ENCODE measurements around the gene TBC1D1.
A peak's percentile ranks its signal among the peaks of the same experiment; 100 is the strongest.
"Not testable (repeated sequence)": the region's sequence is repeated elsewhere in the genome, so short reads cannot be mapped to it uniquely, and the experiment has no call there.

Gene TBC1D1

DNA sequence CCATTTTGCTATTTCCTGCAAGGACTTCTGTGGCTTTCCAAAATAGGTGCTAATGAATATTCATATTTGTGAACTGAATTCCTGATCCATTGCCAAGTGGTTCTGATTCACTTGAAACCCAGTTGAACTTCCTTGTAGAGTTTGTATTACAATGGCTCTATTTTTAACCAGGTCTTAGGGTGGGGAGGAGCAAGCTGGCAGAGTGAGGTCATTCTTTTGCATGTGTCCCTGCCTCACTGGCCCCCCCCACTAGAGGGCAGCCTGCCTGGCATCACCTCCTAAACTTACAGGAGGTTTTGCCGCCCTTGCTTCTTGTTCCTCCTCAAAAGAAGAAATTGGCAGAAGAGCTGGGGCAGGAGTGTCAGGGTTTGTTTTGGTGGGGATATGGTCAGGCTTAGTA, 79.8 kb downstream of the TBC1D1 start:
- no peak for DNase-seq

DNA sequence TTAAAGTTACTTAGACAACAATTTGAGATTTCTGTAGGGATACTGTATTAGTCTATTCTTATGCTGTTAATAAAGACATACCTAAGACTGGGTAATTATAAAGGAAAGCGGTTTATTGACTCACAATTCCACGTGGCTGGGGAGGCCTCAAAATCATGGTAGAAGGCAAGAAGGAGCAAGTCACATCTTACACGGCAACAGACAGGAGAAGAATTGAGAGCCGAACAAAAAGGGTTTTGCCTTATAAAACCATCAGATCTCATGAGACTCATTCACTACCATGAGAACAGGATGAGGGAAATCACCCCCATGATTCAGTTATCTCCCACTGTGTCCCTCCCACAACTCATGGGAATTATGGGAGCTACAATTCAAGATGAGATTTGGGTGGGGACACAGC, 80.3 kb downstream of the TBC1D1 start:
- DNase-seq = no peak

DNA sequence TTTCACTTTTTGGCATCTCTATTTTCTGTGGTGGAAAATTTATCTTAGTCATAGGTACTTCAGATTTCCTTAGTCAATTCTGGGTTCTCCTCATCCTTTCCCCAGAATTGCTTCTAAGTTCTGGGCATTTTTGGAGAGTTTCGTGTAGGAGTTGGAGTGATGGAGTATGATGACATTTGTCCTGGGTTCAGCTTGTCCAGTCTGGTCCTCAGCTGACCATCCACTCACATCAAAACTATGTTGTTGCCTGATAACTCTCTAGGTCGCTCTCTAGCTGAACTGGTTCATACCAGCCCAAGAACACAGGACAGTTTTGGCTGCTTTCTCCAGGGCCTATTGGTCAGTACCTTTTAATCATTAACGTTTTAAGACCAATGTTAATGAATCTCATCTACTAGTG, 82.6 kb downstream of the TBC1D1 start:
- DNase-seq = no peak

DNA sequence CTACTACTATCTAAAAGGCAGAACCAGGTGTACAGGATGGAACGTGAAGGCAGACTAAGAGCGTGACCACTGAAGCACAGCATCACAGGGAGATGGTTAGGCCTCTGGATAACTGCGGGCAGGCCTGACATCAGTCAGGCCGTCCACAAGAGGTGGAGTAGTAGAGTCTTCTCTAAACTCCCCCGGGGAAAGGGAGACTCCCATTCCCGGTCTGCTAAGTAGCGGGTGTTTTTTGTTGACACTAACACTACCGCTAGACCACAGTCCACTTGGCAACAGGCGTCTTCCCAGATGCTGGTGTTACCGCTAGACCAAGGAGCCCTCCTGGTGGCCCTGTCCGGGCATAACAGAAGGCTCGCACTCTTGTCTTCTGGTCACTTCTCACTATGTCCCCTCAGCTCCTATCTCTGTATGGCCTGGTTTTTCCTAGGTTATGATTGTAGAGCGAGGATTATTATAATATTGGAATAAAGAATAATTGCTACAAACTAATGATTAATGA, 84.5 kb downstream of the TBC1D1 start:
- DNase-seq = not testable (repeated sequence)

DNA sequence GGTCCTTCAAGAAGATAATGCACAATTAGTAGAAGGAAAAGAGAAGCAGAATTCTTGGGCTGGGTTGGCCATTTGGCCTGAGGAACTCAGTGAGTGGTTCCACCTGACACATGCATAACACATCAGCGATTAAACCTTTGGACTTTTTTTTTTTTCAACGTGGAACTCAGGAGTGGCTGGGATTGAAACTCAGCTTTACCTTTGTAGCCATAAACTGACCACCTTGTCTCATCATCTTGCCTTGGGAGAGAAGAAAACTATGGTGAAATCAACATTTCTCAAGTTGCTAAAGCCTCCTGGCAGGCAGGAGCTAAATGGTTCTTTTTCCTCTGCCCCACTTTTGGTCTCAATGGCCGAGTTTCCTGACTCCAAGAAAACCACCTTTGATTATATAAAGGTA, 85.6 kb downstream of the TBC1D1 start:
- DNase-seq = no peak

DNA sequence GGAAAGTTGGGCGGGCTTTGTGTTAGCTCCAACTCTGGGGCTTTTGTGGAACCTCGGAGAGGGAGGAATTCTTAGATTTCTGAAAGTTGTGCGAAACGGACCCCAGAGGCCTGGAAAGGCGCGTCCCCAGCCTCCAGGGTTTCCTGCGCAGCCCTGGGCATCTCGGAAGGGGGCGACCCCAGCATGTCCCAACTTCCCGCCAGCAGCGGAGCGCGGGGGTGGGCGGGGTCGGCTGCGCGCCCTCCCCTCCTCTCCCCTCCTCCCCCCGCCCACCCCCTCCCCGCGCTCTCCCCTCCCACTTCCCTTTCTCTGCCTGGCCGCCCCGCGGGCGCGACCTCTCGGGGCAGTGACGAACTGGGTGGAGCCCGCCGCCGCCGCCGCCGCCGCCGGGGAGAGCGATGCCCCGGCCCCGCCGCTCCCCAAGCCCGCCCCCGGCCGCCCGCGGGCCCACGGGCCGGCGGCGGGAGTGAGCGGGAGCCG, 86.1 kb downstream of the TBC1D1 start:
- peak; percentile 61 for DNase-seq

DNA sequence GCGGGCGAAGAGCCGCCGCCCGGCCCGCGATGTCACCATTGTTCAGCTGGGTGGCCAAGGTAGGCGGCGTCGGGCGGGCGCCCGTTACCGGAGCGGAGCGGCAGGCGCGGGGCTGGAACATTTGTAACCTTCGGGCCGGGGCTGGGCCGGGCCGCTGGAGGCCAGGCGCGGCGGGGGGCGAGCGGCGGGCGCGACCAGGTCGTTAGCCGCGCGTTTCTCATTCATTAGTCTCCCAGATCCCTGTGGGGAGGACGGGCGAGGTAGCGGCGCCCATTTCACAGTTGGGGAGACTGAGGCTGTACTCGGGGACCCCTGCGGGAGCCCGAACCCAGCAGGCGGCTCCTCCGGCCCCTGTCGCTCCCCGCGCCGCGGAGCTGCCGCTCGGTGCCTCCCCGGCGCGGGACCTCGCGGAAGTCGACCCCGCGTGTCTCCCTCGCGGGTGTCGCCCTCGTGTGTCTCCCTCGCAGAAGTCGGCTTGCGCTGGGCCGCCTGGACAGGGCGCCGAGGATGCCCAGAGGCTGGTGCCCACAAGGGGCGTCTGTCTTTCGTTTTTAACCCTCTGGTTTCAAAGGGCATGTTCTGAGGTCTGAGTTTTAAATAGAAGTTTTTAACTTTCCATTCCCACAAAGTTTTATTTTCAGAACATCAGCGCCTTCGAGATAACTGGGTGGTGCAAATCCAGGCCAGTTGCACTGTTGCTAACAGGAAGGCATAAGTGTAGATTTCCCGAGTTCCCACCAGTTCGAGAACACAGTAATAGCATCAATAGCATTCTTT, 86.8 kb downstream of the TBC1D1 start:
- DNase-seq = peak; percentile 73

DNA sequence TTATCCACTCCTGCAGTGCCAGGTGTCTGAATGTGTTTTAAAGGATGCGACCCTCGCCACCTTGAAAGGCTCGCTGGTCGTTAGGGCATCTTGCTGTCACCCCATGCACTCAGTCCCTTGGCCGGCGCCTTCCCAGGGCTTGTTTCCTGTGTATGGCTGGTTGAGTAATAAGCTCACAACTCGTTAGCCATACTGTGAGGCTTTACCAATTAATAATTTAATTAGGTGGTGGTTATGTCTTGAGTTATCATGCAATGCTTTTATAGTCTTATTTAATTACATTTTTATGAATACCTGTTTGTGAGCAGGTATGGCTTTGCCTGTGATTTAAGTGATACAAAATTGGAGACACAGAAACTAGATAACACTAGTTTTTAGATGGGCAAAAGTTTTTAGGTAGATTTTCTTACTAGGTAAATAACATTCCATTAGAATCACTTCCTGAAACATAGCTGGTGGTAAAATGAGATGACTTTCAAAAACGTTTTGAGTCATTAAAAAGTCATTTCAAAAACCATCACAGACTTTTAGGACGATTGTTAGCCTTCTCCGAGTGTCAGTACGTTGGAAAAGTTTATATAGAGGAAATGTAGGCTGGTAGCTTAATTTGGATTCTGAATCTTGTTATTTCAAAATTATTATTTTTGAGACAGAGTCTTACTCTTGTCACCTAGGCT, 87.5 kb downstream of the TBC1D1 start:
- DNase-seq = no peak

DNA sequence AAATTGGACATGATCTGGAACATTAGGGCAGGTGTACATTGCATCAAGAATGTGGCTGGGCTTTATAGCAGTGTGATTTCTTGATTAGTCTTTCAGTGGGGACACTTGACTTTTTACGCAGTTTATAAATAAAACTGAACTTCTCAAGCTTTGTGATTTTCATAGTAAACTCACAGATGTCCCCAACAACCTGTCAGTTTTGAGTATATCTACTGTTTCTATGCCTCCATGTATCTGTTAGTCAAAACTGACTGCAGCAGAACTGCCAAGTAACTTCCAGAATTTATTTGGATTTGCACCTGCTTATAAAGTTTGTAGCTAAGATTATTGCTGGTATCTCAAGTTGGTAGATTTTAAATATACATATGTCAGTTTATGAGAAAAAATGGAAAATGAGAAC, 89.4 kb downstream of the TBC1D1 start:
- no peak for DNase-seq

DNA sequence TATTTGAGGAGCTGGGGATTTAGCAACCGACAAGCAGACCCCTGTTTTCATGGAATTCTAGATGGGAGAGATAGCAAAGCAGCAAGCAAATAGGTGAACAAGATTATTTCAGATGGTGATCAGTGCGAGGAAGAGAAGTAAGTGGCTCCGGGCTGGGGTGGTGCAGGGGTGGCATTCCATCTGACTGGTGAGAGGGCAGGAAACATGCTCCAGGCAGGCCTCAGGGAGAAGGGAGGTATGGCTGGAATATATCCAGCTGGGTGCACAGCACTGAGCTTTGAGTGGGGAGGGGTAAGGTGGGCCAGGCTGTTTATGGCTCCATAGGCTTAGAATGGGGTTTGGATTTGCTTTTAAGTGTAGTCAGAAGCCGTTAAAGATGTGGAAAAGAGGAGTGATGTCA, 90.5 kb downstream of the TBC1D1 start:
- no peak for DNase-seq

DNA sequence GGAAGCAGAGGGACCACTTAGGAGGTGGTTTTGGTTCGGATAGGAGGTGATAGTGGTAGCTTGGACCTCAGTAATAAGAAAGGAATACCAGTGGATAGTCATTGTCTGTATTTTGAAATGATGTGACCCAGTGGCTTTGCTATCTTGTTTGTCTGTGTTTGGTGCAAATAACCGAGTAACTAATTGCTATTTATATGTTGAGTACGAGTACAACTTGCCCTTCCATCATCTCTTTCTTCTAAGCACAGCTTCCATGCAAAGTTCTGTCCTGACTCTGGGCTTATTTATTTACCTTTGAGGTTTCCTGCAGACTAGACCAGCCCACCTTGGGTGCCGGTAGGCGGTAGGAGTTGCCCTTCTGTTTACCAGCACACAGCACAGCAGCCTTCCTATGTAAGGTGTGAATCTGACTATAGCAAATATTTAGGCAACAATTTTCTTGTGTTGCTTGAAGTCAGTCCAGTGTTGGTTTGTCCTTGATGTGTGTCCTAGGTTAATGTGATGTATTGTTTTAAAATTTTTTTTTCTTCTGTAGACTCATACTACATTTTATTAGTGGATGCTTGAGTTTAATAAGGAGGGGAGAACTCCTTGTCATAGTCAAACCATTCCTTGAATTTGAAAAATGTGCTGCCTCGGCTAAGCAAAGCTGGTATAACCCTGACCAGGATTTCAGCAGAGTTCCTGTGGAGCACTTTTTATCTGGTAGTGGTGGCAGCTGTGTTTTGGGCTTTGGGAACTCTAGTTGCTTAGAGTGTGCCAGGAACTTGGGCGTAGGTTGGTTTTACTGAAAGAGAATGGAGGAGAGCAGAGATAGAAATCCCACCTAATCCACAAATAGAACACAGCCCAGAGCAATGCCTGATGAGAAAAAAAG, 91.2 kb downstream of the TBC1D1 start:
- DNase-seq = no peak

DNA sequence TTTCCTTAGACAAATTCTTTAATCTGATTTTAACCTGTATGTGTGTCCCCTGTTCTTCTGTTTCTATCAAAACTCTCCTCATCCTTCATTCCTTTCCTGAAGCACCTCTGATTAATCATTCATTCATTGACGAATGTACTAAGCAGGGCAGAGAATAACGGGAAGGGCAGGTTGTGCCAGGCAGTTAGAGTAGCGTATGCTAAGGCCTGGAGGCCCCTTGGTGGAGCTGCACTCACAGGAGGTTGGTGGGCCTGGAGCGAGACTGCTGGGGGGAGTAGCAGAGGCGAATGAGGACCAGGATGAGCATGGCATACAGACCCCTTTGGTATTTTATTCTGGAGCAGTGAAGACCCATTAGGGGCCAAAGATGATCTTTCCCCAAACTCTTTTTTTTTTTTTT, 91.9 kb downstream of the TBC1D1 start:
- DNase-seq = no peak

DNA sequence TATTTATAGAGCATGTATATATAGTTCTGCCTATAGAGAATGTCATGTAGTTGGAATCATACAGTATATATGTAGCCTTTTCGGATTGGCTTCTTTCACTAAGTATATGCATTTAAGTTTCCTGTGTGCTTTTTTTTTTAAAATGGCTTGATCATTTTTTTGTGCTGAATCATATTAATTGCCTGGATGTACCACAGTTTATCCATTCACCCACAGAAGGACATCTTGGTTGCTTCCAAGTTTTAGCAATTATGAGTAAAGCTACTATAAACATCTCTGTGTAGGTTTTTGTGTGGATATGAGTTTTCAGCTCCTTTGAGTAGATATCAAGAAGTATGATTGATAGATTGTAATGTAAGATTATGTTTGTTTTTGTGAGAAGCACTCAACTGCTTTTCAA, 93.1 kb downstream of the TBC1D1 start:
- DNase-seq = no peak

DNA sequence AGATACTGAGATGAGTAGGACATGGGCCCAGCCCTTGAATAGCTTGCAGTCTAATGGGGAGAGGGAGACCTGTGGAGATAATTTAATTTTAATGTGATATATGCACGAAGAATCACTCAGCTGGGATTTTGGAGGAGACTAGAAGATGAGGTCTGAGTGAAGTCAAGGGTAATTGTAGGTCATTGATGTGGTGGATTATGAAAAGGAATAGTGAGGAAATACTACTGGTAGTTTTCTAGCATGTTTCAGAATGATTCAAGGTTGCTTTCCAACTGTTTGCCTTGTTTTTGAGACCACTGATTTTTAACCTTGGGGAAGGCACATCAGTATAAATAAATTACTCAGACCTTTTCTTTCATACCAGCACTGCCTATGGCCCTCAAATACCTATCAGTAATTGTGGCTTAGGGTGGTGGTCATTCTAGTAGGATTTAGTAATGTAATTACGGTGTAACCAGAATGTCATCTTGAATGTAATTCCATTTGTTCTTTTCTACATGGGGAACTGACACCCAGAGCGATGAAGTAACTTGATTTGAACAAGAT, 94.9 kb downstream of the TBC1D1 start:
- DNase-seq = no peak

DNA sequence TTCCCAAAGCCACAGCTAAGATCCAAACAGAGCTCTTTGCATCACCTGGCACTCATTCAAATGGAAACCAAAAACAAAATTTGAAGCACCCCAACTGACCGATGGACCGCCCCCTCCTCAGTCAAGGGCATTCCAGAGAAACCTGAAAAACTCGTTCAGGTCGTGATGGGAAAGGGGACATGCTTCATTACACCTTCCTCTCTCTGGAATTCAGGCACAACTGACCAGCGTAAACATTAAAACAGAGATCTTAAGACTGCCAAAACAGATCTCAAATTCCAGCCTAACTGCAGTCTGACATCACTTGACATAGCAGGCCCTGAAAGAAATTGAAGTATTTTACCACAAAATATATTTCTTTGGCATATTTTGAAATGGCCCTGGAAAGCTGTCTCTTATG, 97.8 kb downstream of the TBC1D1 start:
- DNase-seq = no peak

DNA sequence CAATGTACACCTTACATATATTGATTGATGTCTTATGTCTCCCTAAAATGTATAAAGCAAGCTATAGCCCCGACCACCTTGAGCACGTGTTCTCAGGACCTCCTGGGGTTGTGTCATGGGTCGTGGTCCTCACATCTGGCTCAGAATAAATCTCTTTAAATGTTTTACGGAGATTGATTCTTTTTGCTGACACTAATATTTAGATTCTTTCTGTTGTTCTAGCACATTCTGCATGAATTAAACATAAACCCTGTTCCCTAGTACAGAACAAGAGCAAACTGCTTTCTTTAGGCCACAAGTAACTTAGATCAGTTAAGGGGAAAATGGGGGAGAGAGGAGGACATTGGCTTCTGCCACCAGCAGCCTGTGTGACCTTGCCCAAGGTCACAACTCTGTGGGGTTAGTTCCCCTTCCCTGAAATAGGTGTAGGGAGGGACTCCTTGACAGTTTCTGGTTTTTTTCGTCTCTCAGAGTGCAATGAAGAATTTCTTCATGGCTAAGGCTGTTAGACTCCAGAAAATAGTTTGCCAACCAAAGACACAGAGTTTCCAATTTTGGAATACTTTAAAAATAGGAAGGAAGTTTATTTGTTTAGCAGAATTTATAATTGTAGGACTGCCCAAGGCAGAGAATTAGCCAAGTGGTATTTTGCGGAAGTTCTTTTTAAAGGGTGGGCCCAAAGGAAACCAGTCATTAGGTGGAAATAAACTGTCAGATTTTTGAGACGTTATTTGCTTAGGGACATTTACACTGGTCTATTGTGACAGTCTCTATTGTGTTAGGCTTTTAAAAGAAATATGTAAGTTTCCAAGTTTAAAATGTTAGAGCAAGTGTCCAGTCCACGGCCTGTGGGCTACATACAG, 98.7 kb downstream of the TBC1D1 start:
- DNase-seq = no peak

DNA sequence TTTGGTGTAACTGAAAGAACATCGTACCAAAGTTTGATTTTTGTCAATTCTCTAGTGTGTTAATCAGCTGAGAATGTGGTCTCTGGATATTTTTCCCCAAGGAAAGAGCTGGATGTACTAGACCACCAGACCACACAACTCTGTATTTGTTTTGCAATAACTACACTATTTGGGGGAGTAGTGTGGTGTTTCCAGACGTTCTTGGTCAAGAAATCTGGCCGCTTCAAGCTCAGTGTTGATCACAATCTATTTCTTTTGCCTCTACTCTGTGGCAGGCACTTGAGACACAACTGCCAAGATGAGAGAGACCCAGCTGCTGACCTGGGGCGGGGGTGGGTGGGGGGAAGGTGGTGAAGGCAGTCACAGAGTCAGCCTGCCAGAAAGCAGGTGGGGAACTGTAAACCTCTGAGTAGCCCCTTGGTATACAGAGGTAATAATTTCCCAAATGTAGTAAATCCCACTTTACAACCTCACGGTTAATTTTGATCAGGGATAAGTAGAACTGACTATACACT, 99.9 kb downstream of the TBC1D1 start:
- DNase-seq = no peak

DNA sequence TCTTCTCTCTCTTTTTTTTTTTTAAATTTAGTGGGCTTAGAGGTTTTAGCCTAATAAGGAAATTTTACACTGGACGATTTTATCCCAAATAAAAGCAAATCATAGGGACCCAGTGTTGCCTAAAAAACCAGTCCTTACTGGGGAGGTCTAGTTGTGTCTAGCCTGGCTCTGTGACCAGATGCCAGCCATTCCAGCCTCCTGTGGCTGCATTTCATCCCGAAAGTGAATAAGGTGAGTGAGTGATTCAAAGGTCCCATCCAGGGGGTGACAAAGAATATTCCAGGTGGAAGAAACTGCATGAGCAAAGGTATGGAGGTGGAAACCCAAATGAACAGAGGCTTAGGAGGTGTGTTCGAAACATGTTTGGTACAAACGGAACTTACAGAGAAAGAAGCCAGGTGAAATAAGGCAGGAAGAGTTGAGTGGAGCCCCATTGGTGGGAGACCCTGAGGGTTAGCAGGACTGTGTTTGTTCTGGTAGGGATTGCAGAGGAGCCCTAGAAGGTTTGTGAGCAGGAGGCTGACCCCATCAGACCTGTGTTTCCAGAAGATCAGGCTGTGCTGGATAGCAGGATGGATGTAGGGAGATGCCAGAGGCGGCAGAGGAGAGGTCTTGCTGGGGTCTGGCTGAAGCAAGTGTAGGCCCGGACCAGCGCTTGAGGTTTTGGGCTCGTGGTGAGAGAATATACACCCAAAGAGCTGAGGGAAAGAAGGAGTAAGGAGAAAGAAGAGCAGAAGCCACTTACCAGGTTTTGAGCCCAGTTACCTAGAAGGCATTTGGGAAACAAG, 100.9 kb downstream of the TBC1D1 start:
- no peak for DNase-seq

DNA sequence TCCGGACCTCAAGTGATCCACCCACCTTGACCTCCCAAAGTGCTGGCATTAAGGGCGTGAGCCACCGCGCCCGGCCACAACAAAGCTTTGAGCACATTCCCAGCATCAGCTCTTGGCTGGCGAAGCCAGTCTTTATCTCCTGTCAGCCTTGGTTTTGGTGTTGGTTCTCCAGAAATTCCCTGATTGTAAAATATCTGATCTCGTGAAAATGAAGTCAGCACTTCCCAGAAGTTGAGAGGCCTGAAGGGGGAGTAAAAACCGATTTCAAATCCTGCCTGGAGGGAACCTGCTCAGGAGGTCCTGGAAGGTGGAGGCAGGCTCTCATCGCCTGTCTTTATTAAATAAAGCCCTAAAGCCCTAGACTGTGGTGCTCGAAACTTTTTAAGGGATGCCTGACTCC, 102.9 kb downstream of the TBC1D1 start:
- no peak for DNase-seq

DNA sequence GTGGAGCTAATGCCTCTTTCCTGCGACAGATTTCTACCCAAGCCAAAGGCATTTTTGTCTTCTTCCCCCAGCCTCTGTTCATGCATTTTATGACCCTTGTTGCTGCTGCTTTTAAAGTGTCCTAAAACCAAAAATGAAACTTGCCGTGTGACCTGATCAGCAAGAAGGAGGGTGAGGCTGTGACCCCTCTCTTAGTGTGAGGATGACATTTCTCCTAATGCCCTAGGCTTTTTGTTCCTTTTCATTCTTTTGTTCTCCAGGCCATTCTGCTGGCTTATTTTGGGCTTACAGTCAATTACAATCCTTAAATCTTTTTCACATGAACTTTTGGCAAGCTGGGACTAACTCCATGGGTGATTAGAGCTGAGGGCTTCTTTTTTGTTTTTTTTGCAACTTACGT, 103.7 kb downstream of the TBC1D1 start:
- DNase-seq = no peak

DNA sequence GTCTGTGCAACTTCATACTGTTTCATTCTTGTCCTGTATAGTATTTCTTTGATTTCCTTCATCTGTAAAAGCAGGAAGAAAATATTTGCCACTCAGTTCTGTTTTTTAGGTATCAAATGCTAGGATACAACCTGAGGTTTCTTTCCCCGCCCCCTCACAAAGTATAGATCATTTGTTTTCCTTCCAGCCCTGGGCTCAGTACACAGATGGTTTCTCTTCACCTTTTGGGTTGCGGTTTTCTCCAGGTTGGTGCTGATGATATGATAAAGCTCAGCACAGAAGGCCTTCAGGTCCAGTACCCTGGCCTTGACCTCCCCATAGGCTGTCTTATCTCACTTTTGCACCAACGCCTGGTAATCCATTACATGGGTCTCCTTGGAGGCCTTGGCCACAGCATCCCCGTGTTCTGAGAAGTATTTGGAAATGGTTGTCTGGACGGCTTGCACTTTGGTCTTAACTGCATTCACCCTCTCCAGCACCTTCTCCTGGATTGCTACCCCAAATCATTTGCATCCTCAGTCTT, 104.5 kb downstream of the TBC1D1 start:
- no peak for DNase-seq
